CD4-positive, alpha-beta T cell (primary cell): ENCODE results near the gene ISCA1. TPM values are rescaled to one million over a fixed set of nuclear protein-coding genes. Genes with fewer than 3 reads are reported as not detected.

ENCODE experiments used
- ATAC-seq: fragments of 200-7000 bp; cut with Tn5 transposase; one replicate; pipeline ENCODE4 v1.10.0; 2022; ENCODE audit warnings: mild to moderate bottlenecking; ENCODE audit not compliant: poor library complexity
- CTCF ChIA-PET: fragments of 350-600 bp; sonication (Branson Sonifier 250); formaldehyde crosslinking; loops from one replicate; lab custom pipeline; 2021; ENCODE audit warnings: antibody characterized with exemption, inconsistent platforms; lab: Charles Lee
- POLR2A ChIA-PET: fragments of 350-600 bp; sonication (Branson Sonifier 250); formaldehyde crosslinking; loops from one replicate; lab custom pipeline; 2021; ENCODE audit warnings: antibody characterized with exemption, inconsistent platforms; lab: Charles Lee
- DNase-seq, 14 experiments: peaks; one replicate each; pipeline ENCODE4 v3.0.0-alpha.2; 2013 to 2020; ENCODE audit warnings: mixed read lengths in 2 of 14
- H3K27ac ChIP-seq, 2 donors: one replicate each; pipeline versions ENCODE4 v1.5.1 to v1.7.0; 2013; ENCODE audit warnings: low read length in 2 of 2, low read depth in 1 of 2, mild to moderate bottlenecking in 1 of 2
- H3K27me3 ChIP-seq, 2 experiments: 1 replicate in 1 of 2; 2 replicates in 1 of 2; pipeline versions ENCODE4 v1.6.1 to v1.7.0; 2013; ENCODE audit warnings: low read length in 2 of 2, control low read depth in 1 of 2, mild to moderate bottlenecking in 1 of 2, moderate library complexity in 1 of 2; ENCODE audit not compliant: insufficient read depth in 2 of 2, control insufficient read depth in 1 of 2
- H3K36me3 ChIP-seq: one replicate; pipeline ENCODE4 v1.6.1; 2013; ENCODE audit warnings: low read length, control low read depth; ENCODE audit not compliant: insufficient read depth
- H3K4me1 ChIP-seq: one replicate; pipeline ENCODE4 v1.6.1; 2013; ENCODE audit warnings: low read length, control low read depth; ENCODE audit not compliant: insufficient read depth
- H3K4me3 ChIP-seq: one replicate; pipeline ENCODE4 v1.5.1; 2013; ENCODE audit warnings: mild to moderate bottlenecking, low read length, moderate library complexity
- H3K9me3 ChIP-seq, 2 experiments: 1 replicate in 1 of 2; 2 replicates in 1 of 2; pipeline versions ENCODE4 v1.6.1 to v1.7.0; 2013; ENCODE audit warnings: low read length in 2 of 2, mild to moderate bottlenecking in 2 of 2, control low read depth in 1 of 2, moderate library complexity in 1 of 2; ENCODE audit not compliant: control insufficient read depth in 1 of 2, insufficient read depth in 1 of 2
- H3K27ac Mint-ChIP-seq: one replicate; pipeline ENCODE4 v1.8.0; 2020; ENCODE audit warnings: mixed read lengths
- H3K27me3 Mint-ChIP-seq: one replicate; pipeline ENCODE4 v1.8.0; 2021; ENCODE audit warnings: mixed read lengths
- H3K36me3 Mint-ChIP-seq: one replicate; pipeline ENCODE4 v1.8.0; 2021; ENCODE audit warnings: low read depth, mixed read lengths
- H3K4me1 Mint-ChIP-seq: one replicate; pipeline ENCODE4 v1.8.0; 2021; ENCODE audit warnings: low read depth, mixed read lengths
- H3K4me3 Mint-ChIP-seq: one replicate; pipeline ENCODE4 v1.8.0; 2020; ENCODE audit warnings: mild to moderate bottlenecking, mixed read lengths
- H3K9me3 Mint-ChIP-seq: one replicate; pipeline ENCODE4 v1.8.0; 2020; ENCODE audit warnings: mixed read lengths
- CTCF ChIP-seq: fragments of 200-600 bp; IDR thresholded peaks from one replicate; pipeline ENCODE4 v1.8.0; 2022; ENCODE audit warnings: antibody characterized with exemption, mild to moderate bottlenecking
- intact Hi-C, 2 experiments: fragments of 100-400 bp; cut with DNase I in 1 of 2; cut with micrococcal nuclease in 1 of 2; formaldehyde crosslinking; loops; one replicate each; pipeline versions ENCODE4 v1.15.1 to v1.9.0; 2023 to 2025; cut with DNase I, micrococcal nuclease
- total RNA-seq, 174 experiments: library from RNA in 2 of 174; stranded (reverse) in 2 of 174; gene quantifications; one replicate each; pipeline ENCODE4 v1.2.3 and lab custom pipeline; 2021 to 2026

The ISCA1 gene
- total RNA-seq, 2 experiments from 2014 or later: 85.3 to 91.6 TPM

DNA sequence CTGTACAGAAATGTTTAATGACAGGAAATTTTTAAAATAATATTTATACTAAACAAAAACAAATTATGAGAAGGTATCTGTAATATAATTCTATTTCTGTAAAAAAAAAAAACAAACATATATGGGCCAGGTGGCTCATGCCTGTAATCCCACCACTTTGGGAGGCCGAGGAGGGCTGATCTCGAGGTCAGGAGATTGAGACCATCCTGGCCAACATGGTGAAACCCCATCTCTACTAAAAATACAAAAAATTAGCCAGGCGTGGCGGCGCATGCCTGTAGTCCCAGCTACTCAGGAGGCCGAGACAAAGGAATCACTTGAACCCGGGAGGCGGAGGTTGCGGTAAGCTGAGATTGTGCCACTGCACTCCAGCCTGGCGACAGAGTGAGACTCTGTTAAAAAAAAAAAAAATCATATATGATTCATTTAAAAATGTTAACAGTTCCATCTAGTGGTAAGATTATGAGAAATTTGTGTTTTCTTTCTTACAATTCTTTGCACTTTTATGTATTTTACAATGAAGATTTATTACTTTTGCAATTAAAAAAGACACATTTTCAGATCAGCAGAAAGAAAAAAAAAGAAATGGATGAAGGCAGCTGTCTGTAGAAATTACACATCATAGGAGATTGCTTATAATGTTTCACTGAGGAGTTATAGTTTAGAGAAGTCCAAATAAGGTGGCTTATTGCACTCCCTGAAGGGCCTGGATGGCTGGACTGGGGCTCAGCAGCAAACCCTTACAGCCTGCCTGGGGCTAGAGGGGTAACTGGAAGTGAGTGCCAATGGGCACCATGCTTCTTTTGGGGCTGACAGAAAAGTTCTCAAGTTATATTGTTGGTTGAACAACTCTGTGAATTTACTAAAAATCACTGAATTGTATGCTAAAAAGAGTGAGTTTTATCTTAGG, 43.2 kb downstream of the ISCA1 start:
- H3K27ac ChIP-seq: no peak overlapping the region
- POLR2A ChIA-PET: interaction anchor here (0.7 kb wide), 1 partner anchor 23 kb away, joined by 3 read pairs; no protein-coding TSS in a partner anchor
- CTCF ChIA-PET: interaction anchor here (0.7 kb wide), 1 partner anchor 175 kb away, joined by 3 read pairs; no protein-coding TSS in a partner anchor
- no peaks in the 10 kb centered on the region for H3K4me1 Mint-ChIP-seq
- H3K9me3 ChIP-seq: no peaks in the 10 kb centered on the region
- no peaks in the 10 kb centered on the region for H3K4me1 ChIP-seq
- no peaks in the 10 kb centered on the region for H3K27me3 Mint-ChIP-seq
- H3K9me3 Mint-ChIP-seq: no peaks in the 10 kb centered on the region
- TF ChIP-seq CTCF: no peak
- H3K4me3 Mint-ChIP-seq: no peak overlapping the region
- no peak overlapping the region for H3K4me3 ChIP-seq
- intact Hi-C loops: no loop called here
- H3K36me3 Mint-ChIP-seq: no peaks in the 10 kb centered on the region
- no peaks in the 10 kb centered on the region for H3K27me3 ChIP-seq
- no peak for DNase-seq
- no peaks in the 10 kb centered on the region for H3K36me3 ChIP-seq
- no peak for ATAC-seq
- no peak overlapping the region for H3K27ac Mint-ChIP-seq

- no peak for TF ChIP-seq CTCF
- DNase-seq (no peak), ATAC-seq (no peak)
- Mint-ChIP-seq H3K4me3 (no peak overlapping the region), H3K9me3 (no peaks in the 10 kb centered on the region), H3K36me3 (no peaks in the 10 kb centered on the region), H3K4me1 (no peaks in the 10 kb centered on the region), H3K27ac (no peak overlapping the region), H3K27me3 (no peaks in the 10 kb centered on the region)
- Histone ChIP-seq H3K4me1 (no peaks in the 10 kb centered on the region), H3K27ac (no peak overlapping the region), H3K27me3 (no peaks in the 10 kb centered on the region), H3K36me3 (no peaks in the 10 kb centered on the region), H3K9me3 (no peaks in the 10 kb centered on the region), H3K4me3 (no peak overlapping the region)
- ChIA-PET POLR2A (no interaction called here), CTCF (no interaction called here)
- intact Hi-C loops: no loop called here
These were observed 51.5 kb downstream of the ISCA1 start for GRCh38 chr9:86230858-86231257.

DNA sequence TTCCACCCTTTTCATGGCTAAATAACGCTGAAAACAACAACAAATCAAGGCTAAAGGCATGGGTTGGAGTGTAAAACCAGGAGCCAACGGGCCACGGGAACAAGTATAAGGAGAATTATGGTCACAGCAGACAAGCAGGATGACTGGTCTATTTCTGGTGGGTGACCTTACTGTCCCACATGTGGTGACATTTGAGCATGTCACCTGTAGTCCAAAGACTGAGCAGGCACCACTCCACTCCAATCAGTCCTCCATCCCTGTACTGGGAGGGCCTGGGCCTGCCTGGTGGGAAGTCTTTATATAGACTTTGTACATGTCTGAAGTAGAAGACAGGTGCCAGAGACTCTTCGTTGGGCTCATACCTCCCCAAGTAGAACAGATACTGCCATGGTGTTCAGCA, 59.7 kb downstream of the ISCA1 start:
- ChIA-PET POLR2A (no interaction called here), CTCF (no interaction called here)
- H3K36me3 ChIP-seq: no peaks in the 10 kb centered on the region
- no peak overlapping the region for H3K27ac ChIP-seq
- H3K4me3 ChIP-seq: no peak overlapping the region
- intact Hi-C loops: no loop called here
- Mint-ChIP-seq H3K4me1 (no peaks in the 10 kb centered on the region), H3K4me3 (no peak overlapping the region), H3K9me3 (no peaks in the 10 kb centered on the region), H3K27me3 (no peaks in the 10 kb centered on the region), H3K36me3 (no peaks in the 10 kb centered on the region), H3K27ac (no peak overlapping the region)
- no peak for DNase-seq
- no peak for TF ChIP-seq CTCF
- H3K27me3 ChIP-seq: no peaks in the 10 kb centered on the region
- ATAC-seq: no peak
- no peaks in the 10 kb centered on the region for H3K4me1 ChIP-seq
- H3K9me3 ChIP-seq: no peaks in the 10 kb centered on the region
